ENCODE data around the gene FAM222B. TPM values are rescaled to one million over a fixed set of nuclear protein-coding genes. Genes with fewer than 3 reads are reported as not detected.
A peak's percentile ranks its signal among the peaks of the same experiment; 100 is the strongest.
"Not testable (repeated sequence)": the region's sequence is repeated elsewhere in the genome, so short reads cannot be mapped to it uniquely, and the experiment has no call there.

Gene FAM222B
- total RNA-seq, 1 donor from 2014 or later = 17.3 TPM

DNA sequence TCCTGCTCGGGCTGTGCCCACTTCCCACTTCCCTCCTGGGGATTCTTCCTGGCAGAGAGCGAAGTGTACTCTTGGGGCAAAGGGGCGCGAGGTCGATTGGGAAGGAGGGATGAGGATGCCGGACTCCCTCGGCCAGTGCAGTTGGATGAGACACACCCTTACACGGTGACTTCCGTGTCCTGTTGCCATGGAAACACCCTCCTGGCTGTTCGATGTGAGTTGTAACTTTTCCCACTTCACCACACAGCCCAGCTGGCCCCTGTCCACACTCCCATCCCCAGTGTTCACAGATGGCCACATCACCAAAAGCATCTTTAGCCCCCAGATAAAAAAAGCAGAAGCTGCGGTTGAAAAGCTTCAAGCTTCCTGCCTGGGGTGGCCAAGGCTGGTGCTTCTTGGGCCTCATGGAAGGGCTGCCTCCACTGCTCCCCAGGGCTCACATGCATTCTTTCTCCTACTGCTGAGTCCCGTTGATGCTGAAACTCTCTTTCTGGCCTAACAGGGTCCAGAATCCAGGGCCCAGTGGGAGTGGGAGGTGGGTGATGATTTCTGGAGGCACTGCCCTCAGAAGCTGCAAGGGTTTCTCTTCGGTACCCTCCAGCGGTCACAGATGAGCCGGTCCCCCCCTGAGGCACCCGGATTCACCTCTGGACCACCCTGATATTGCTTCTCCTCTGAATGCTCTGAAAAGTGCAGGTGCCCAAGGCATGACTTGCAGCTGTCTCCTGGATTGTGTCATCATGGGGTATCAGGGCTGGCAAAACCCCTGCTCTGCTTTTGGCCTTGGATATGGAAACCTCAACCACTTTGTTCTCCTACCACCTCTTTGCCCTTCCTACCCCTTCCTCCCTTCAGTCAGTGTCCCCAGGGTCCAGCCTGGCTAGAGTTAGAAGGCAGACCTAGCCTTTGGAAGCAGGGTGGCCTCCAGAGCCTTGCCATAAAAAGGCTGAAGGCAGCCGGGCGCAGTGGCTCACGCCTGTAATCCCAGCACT, 100.9 kb downstream of the FAM222B start:
- ATAC-seq (no peak), DNase-seq (ENCODE audit: low spot score) (no peak)
- intact Hi-C loops (cut with DNase I) = no loop called here

DNA sequence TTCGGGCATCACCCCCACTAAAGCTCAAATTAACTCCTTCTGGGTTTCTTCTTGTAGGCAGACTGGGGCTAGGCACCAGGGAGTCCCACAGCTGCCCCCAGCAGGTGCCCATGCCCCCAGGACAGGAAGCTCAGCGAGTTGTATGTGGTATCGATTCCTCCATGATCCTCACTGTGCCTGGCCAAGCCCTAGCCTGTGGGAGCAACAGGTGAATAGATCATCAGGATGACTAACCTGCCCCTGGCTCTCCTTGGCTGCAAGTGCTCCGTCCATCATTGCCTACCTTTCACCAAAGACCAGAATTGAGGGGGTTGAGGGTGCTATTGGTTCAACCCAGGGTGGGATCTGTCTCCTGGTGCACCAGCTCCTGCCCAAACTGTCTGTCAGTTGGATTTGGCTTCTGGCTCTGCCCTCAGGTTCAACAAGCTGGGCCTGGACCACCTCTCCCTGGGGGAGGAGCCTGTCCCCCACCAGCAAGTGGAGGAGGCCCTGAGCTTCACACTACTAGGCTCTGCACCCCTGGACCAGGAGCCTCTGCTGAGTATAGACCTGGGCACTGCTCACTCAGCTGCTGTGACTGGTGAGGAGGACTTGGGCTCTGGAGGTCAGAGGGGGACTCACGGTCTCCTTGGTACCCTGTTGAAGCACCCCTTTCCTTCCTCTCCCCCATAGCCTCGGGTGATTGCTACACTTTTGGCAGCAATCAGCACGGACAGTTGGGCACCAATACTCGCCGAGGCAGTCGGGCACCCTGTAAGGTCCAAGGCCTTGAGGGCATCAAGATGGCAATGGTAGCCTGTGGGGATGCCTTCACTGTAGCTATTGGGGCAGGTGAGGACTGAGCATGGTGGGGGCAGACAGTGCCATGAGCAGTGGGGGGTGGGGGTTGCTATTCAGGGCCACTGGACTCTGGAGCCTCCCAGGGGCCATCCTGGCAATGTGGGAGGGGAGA, 101.9 kb downstream of the FAM222B start:
- ATAC-seq (no peak), DNase-seq (ENCODE audit: low spot score) (no peak)
- intact Hi-C loops (cut with DNase I) = no loop called here

DNA sequence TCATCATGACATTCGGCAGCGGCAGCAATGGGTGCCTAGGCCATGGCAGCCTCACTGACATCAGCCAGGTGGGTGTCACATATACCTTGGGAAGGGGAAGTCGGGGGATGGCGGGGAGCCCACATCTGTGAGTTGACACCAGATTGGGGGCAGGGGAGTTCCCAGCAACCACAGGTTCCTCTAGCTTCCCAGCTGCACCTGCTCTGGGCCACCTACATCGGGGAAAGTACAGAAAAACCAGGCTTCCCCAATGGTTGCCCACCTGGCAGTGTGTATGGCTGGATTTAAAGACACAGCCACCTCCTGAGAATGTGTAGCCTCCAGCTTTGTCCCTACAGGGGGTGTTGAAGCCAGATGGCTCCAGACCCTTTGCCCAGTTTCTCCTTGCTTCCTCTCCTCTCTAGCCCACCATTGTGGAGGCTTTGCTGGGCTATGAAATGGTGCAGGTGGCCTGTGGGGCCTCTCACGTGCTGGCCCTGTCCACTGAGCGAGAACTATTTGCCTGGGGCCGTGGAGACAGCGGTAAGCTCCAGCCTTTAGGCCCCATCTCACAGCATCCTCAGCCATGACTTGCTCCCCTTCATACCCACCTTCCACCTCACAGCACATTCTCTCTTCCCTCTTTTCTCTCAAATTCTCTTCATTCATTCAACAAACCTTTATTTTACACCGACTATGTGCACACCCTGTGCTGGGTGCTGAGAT, 103.8 kb downstream of the FAM222B start:
- ATAC-seq (no peak), DNase-seq (ENCODE audit: low spot score) (no peak)
- intact Hi-C loops (cut with DNase I) = no loop called here

DNA sequence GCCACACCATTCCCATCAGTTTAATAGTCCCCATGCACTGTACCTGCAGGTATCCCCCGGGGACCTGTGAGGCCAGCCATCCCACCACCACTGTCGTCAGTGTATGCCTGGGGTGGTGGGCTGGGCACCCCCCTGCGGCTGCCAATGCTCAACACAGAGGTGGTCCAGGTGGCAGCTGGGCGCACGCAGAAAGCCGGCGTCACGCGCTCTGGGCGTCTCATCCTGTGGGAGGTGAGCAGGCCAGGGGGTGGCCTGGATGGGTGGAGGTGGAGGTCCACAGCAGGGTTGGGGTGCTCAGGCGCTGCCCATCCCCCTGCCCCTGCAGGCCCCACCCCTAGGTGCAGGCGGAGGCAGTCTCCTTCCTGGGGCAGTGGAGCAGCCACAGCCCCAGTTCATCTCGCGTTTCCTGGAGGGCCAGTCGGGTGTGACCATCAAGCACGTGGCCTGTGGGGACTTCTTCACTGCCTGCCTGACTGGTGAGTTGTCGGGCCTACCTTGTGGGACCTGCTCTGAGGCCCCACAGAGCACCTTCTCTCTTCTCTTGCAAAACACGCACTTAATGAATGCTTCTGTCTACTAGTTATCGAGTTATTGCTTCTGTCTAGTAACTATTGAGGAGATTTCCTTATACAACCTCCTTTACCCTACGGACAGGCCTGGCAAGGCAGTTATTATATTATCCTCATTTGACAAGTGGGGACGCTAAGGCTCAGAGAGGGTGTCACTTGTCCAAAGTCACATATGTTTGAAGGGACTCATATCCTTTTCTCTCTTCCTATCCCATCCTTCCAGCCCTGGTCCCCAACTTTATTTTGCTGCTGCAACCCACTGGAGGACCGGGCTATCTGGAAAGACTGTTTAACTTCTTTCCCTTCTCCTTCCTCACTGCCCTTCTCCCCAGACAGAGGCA, 104.6 kb downstream of the FAM222B start:
- no peak for ATAC-seq

DNA sequence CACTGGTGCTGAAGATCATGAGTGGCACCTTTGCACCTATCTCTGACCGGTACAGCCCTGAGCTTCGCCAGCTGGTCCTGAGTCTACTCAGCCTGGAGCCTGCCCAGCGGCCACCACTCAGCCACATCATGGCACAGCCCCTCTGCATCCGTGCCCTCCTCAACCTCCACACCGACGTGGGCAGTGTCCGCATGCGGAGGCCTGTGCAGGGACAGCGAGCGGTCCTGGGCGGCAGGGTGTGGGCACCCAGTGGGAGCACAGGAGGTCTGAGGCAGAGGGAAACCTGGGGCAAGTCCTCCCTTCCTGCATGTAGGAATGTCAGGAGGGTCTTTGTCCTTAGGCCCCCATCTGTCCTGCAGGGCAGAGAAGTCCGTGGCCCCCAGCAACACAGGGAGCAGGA, 105.3 kb downstream of the FAM222B start:
- ATAC-seq = no peak
- intact Hi-C loops (cut with DNase I) = no loop called here
- DNase-seq (ENCODE audit: low spot score) = no peak

More for the DNA sequence above, 104.6 kb downstream of the FAM222B start:
- intact Hi-C loops (cut with DNase I) = no loop called here
- no peak for DNase-seq (ENCODE audit: low spot score)

DNA sequence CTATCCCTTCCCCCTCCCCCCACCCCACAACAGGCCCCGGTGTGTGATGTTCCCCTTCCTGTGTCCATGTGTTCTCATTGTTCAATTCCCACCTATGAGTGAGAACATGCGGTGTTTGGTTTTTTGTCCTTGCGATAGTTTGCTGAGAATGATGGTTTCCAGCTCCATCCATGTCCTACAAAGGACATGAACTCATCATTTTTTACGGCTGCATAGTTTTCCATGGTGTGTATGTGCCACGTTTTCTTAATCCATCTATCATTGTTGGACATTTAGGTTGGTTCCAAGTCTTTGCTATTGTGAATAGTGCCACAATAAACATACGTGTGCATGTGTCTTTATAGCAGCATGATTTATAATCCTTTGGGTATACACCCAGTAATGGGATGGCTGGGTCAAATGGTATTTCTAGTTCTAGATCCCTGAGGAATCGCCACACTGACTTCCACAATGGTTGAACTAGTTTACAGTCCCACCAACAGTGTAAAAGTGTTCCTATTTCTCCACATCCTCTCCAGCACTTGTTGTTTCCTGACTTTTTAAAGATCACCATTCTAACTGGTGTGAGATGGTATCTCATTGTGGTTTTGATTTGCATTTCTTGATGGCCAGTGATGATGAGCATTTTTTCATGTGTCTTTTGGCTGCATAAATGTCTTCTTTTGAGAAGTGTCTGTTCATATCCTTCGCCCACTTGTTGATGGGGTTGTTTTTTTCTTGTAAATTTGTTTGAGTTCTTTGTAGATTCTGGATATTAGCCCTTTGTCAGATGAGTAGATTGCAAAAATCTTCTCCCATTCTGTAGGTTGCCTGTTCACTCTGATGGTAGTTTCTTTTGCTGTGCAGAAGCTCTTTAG, 106.4 kb downstream of the FAM222B start:
- intact Hi-C loops (cut with DNase I); ATAC-seq; DNase-seq (ENCODE audit: low spot score): not testable (repeated sequence)

DNA sequence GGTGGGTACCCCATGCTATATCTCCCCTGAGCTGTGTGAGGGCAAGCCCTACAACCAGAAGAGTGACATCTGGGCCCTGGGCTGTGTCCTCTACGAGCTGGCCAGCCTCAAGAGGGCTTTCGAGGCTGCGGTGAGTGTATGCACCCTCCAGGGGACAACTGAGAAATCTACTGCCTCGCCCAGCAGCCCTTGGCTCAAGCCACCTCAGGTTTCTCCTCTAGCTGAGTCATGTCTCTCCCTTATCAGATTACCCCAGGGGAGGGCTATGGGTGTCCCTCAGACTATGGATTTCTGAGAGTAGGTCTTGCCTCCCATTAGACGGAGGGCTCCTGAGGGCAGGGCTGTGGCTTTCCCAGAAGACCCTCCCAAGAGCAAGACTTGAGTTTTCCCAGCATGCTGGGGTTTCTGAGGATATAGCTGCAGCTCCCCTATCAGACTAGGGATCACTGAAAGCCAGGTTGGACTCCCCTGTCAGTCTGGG, 107.3 kb downstream of the FAM222B start:
- DNase-seq (ENCODE audit: low spot score) (no peak), ATAC-seq (no peak)
- intact Hi-C loops (cut with DNase I) = no loop called here

DNA sequence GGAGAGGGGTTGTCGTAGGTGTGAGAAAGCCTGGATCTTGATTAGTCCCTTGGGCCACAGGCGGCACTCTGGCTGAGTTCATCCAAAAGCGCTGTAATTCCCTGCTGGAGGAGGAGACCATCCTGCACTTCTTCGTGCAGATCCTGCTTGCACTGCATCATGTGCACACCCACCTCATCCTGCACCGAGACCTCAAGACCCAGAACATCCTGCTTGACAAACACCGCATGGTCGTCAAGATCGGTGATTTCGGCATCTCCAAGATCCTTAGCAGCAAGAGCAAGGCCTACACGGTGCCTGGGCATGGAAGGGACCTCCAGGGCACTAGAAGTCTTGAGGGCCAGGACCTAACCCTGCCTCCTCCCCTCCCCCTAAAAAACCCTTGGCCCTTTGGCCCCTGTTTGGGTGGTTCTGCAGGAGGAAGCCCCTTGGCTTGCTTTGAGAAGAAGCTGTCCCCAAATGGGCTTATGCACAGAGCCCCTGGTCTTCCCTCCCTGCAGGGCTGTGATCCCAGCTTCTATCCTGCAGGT, 107.8 kb downstream of the FAM222B start:
- no peak for ATAC-seq
- DNase-seq (ENCODE audit: low spot score) = no peak
- intact Hi-C loops (cut with DNase I) = no loop called here

DNA sequence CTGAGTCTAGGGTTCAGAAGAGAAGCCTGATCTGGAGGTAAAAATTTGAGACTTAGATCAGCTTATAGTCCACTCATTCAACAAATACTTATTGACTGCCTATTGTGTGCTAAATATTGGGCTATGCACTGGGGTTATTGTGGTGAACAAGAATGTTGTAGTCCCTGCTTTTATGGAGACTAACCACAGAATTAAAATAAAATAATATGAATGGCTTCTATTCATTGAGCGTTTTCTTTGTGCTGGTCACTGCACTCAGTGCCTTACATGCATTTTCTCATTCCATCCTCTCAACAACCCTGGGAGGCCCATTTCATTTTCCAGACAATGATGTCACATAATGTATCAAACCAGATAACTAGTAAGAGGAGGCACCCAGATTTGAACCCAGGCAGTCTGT, 109.2 kb downstream of the FAM222B start:
- ATAC-seq = no peak
- intact Hi-C loops (cut with DNase I) = no loop called here

DNA sequence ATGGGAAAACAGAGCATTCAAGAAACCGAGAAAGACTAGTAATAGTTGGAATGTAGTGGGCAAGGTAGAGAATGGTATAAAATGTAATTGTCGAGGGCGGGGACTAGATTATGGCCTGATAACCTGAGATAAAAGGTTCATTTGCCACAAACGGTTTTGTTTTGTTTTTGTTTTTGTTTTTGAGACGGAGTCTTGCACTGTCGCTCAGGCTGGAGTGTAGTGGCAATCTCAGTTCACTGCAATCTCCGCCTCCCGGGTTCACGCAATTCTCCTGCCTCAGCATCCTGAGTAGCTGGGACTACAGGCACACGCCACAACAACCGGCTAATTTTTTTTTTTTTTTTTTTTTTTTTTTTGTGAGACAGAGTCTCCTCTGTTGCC, 112.7 kb downstream of the FAM222B start:
- DNase-seq (ENCODE audit: low spot score) (no peak), ATAC-seq (no peak)
- intact Hi-C loops (cut with DNase I) = no loop called here

More for the DNA sequence above, 109.2 kb downstream of the FAM222B start:
- DNase-seq (ENCODE audit: low spot score) = no peak

DNA sequence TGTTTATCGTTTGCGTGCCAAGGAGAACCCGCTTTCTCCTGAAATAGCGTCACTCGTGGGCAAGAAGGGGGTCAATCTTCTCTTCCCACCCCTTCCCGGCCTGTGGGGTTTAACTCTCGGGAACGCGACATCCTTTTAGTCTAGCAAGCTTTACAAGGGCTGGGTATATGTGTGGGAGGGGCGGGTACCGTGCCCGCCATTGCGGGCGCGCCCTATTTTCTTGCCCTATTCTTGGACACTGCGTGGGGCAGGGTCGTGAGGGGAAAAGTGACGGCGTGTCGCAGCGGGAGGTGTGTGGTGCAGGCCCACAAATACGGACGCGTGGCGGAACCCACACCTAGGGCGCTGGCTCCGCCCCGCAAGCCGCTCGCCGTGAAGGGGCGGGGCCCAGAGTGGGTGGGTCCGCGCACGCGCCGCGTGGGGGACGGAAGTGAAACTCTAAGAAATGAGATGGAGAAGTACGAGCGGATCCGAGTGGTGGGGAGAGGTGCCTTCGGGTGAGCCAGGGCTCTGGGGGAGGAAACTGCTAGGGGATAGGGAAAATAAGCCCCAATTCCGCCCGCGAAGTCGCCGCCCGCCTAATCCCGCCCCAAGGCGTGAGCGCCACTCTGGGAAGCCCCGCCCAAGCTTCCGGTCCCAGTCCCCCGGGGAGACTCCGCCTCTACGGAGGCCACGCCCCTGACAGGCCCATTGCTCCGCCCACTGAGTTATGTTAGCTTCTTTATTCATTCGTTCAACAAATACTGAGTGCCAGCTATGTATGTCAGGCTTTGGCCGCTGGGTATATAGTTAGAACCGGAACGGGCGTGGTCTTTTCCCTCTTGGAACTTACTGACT, 114.0 kb downstream of the FAM222B start, which contains the start of gene NEK8:
TSS of gene NEK8 (plus strand) at position 425 of the 837 bp plus-strand sequence. CDS start at position 451, 26 bp downstream.
- peak; percentile 98 for DNase-seq (ENCODE audit: low spot score)
- intact Hi-C loops (cut with DNase I) = no loop called here
- ATAC-seq = peak; percentile 87

DNA sequence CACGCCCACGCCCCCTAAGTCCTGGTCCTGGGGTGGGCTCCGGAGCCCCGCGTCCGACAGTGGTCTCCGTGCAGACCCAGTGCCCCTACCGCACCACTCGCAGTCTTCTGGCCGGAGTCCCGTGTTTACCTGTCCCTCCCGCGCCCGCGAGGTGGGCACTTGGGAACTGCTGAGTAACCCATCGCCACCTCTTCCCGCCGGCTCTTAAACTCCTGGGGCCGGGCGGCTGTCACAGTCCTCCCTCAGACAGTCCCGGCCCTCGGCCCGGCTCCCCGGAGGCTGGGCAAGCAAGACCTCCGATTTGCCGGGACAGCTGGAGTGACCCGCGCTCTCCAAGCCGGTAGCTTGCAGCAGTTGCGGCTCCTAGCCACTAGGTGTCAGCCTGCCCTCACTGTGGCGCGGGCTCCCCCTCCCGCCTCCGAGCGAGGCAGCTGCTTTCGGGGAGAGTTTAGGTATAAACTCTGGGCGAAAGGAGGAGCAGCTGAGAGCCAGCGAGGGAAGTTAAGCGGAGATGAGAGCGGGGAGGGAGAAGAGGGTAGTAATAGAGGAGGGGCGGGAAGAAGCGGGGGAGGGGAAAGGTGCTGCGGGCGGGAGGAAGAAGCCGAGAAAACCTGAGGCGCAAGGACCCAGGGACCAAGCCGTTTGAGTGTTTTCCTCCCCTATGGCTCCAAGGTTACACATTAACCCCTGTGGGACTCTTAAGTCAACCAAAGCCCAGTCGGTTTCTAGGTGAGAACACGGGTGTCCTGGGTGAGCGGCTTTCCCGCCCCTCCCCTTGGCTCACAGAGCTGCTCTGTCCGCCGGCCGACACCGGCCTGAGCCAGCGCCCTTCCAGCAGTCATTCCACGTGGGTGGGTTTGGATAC, 115.7 kb downstream of the FAM222B start:
- peak; percentile 97 for DNase-seq (ENCODE audit: low spot score)
- ATAC-seq = peak; percentile 84
- intact Hi-C loops (cut with DNase I) = no loop called here

DNA sequence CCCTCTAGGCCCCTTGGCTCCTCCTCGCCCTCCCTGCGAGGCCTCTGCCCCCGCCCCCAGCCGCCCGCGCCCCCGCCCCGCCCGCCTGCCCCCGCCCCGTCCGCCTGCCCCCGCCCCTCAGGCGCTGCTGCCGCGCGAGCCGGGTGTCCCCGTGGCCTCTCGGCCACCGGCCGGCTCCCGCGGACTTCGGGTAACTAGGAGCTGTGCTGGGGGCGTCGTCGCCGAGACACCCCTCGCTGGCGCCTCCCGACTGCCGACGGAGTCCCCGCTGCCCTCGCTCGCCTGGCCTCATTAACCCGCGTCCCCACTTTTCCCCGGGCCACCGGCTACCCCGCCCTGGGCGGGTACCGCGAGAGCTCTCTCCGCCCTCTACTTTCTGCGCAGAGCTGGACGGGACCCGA, 116.4 kb downstream of the FAM222B start, which contains the start of gene TLCD1:
TSS of gene TLCD1 (minus strand) at position 8 of the 401 bp plus-strand sequence. CDS start 136 bp downstream, outside the sequence.
- ATAC-seq (peak; percentile 31), DNase-seq (ENCODE audit: low spot score) (no peak)
- intact Hi-C loops (cut with DNase I) = no loop called here

DNA sequence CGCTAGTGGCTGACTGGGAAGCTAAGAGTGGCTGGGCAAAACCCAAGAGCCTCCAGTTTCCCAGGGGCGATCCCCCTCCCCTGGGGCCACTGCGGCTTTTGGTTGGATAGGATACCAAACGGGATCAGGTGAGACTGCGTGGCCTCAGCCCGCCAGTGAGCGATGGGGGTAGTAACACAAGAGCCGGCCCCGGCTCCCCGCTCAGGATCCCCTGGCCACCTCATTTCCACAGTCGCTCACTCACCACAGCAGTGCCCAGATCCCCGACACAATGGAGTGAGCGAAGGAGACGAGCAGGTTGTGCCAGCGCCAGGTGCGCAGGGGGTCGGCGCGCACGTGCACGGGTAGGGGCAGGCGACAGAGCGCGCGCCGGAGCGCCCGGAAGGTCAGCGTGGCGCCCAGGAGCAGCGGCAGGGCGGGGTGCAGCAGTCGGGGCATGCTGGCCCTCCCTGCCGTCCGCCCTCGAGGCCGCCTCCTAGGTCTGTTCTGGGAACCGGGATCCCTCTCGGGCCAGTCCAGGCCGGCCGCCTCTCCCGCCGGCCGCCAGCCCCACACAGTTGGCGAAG, 116.8 kb downstream of the FAM222B start:
- peak; percentile 79 for DNase-seq (ENCODE audit: low spot score)
- intact Hi-C loops (cut with DNase I) = no loop called here
- ATAC-seq = peak; percentile 0
